ENCODE measurements around the gene PAQR7.

Gene PAQR7

DNA sequence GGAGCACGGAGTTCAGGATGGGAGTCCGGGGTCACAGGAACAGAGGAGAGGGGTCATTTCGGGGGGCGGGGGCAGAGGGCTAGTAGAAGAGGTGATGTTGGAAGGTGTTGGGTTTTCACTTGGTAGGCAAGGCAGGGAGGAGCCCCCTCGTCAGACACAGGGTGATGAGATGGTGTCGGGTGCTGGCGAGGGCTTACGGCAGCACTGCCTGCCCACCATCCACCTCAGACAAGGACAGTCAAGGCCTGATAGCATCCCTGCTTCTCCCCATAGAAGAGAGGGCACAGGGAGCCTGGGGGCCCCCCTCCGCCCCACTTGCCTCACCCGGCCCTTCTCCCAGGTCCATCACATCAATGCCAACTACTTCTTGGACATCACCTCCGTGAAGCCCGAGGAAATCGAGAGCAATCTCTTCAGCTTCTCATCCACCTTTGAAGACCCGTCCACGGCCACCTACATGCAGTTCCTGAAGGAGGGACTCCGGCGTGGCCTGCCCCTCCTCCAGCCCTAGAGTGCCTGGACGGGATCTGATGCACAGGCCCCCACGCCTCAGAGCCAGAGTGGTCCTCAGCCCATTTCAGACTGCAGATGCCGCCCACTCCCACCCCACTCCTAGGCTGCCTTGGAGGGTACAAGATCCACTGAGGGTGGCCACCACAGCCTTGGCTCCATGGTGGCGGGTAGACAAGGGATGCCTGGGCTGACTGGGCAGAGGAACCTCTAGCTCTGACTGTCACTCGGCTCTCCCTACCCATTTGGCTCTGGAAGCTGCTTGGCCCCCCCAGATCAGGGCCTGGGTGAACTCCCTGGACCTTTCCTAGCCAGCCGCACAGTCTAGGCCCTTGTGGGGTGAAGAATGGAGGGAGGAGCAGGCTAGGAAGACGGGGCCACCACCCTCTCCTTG lies 60.0 kb downstream of the PAQR7 start:
- DNase-seq (ENCODE audit: extremely low read depth, low read depth), result no peak
- TF ChIP-seq, protein P1, sequence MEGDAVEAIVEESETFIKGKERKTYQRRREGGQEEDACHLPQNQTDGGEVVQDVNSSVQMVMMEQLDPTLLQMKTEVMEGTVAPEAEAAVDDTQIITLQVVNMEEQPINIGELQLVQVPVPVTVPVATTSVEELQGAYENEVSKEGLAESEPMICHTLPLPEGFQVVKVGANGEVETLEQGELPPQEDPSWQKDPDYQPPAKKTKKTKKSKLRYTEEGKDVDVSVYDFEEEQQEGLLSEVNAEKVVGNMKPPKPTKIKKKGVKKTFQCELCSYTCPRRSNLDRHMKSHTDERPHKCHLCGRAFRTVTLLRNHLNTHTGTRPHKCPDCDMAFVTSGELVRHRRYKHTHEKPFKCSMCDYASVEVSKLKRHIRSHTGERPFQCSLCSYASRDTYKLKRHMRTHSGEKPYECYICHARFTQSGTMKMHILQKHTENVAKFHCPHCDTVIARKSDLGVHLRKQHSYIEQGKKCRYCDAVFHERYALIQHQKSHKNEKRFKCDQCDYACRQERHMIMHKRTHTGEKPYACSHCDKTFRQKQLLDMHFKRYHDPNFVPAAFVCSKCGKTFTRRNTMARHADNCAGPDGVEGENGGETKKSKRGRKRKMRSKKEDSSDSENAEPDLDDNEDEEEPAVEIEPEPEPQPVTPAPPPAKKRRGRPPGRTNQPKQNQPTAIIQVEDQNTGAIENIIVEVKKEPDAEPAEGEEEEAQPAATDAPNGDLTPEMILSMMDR (IDR thresholded peaks at IDR 0.05; ENCODE audit: low read depth, low read length, missing control alignments), result no peak
- H3K4me3 ChIP-seq (replicated peaks; ENCODE audit: low read depth, low read length), result no peak overlapping the region

DNA sequence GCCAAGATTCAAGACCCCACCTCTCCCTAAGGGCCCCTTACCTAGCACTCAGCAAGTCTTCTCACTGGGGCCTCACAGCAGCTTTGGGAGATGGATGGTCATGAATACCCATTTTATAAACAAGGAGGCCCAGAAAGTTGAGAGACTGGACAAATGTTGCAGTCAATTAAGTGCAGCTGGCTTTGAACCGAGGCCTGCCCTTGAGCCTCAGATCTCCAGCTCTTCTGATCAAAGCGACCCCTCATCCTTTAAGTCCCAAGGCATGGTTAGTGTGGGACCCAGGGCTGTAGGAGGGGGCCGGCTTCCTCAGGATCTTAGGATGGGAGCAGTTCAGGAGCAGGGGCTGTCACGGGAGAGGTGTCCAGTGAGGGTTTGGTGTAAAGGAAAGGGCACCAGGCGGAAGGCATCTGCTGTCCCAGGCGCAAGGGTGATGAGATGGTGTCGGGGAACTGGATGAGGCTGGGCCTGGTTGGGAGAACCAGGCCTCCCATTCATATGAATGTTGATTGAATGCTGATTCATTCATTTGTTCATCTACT lies 60.9 kb downstream of the PAQR7 start:
- no peak overlapping the region for H3K4me3 ChIP-seq (replicated peaks; ENCODE audit: low read depth, low read length)
- DNase-seq (ENCODE audit: extremely low read depth, low read depth), result no peak
- TF ChIP-seq, protein P1 (IDR thresholded peaks at IDR 0.05; ENCODE audit: low read depth, low read length, missing control alignments), result no peak

DNA sequence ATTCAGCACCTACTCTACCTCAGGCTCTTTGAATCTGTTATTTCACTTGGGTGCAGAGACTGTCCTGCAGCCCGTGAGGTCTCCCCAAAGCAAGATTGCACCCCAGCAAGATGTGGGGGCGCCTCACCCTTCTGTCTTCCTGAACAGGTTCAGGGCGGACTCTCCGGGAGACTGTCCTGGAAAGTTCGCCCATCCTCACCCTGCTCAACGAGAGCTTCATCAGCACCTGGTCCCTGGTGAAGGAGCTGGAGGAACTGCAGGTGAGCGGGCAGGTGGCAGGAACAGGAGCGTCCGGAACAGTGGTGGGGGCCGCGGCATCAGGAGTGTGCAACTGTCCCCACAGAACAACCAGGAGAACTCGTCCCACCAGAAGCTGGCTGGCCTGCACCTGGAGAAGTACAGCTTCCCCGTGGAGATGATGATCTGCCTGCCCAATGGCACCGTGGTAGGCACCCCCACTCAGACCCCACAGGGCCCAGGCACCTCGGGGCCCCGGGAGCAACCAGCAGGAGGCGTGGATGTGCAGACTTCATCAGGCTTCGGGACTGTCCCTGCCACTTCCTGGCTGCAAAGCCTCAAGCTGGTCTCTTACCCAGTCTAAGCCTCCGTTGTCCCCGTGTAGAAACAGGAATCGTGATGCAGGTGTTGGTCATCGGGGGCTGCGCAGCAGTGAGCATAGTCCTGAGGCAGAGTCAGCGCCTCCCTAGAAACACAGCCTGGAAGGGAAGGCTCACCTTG lies 61.6 kb downstream of the PAQR7 start:
- TF ChIP-seq, protein P1 (IDR thresholded peaks at IDR 0.05; ENCODE audit: low read depth, low read length, missing control alignments), result no peak
- no peak for DNase-seq (ENCODE audit: extremely low read depth, low read depth)
- no peak overlapping the region for H3K4me3 ChIP-seq (replicated peaks; ENCODE audit: low read depth, low read length)

DNA sequence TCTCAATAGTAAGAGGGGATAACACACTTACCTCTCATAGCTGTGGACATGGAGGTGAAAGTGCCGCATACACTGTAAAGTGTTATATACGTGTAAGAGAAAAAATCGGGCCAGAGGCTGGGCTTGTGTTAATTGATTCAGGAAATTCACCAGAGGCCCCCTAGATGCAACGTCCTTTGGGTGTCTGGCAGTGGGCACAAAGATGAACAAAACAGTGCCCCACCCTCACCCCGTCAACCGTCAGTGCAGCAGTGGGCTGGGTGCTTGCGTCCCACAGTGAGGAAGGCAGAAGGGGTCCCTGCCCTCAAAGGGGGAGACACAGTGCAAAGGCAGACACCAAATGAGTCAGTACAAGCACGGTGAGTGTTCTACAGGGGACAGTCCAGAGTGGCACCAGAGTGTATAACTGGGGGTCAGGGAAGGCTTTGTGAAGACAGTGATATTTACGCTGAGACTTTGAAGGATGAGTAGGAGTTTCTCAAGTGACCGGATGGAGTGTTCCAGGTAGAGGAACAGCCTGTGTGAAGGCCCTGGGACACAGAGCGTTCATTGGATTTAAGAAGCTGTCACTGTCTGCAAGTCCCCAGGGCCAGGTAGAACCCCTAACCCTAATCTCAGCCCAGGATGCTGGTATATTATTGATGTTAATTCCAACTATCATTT lies 62.3 kb downstream of the PAQR7 start:
- TF ChIP-seq, protein P1 (IDR thresholded peaks at IDR 0.05; ENCODE audit: low read depth, low read length, missing control alignments), result no peak
- H3K4me3 ChIP-seq (replicated peaks; ENCODE audit: low read depth, low read length), result no peak overlapping the region
- no peak for DNase-seq (ENCODE audit: extremely low read depth, low read depth)
